ENCODE data around the gene AP3S2. TPM values are rescaled to one million over a fixed set of nuclear protein-coding genes. Genes with fewer than 3 reads are reported as not detected.
A peak's percentile ranks its signal among the peaks of the same experiment; 100 is the strongest.

Gene AP3S2
- total and polyA plus RNA-seq, 7 donors, result 18.0 to 74.3 (median 44.7) TPM

DNA sequence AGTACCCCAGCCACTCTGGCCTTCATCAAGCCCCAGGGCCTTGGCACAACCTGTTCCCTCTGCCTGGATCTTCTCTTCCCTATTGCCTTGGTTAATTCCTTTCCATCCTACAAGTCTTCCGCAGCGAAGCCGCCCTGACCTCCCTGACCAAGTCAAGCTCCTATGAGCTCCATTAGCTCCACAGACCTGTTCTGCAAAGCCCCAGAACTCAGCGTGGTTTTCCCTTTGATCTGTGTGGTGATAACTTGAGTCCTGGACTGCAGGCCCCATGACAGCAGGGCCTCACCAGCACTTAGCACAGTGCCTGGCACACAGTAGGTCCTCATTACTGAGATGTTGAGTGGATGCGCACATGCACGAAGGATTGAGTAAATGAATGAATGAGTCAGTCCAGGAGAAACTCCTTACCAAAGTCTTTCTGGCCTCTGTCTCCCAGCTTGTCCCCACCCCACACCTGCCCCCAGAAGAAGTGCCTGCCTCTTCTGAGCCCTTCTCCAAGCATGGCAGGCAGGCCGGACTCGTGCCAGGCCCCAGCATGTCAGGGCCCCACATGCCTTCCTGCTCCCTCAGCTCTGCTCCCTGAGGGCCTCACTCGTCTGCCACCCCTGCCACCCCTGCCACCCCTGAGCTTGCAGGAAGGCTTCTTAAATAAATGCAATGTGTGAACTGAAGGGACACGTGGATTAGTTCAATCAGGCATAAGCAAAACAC is 85.5 kb downstream of the AP3S2 start:
- no peaks in the 10 kb centered on the region for H3K36me3 ChIP-seq (ENCODE audit: insufficient read depth in 1 of 2, low read depth in 1 of 2)
- no peak overlapping the region for H3K27ac ChIP-seq
- intact Hi-C loops (cut with DNase I), result no loop called here
- ATAC-seq (no peak), DNase-seq (peak in 1 of 2 donors; percentile 30)
- no peaks in the 10 kb centered on the region for H3K9me3 ChIP-seq
- H3K4me1 ChIP-seq, result no peaks in the 10 kb centered on the region
- TF ChIP-seq, protein P1, sequence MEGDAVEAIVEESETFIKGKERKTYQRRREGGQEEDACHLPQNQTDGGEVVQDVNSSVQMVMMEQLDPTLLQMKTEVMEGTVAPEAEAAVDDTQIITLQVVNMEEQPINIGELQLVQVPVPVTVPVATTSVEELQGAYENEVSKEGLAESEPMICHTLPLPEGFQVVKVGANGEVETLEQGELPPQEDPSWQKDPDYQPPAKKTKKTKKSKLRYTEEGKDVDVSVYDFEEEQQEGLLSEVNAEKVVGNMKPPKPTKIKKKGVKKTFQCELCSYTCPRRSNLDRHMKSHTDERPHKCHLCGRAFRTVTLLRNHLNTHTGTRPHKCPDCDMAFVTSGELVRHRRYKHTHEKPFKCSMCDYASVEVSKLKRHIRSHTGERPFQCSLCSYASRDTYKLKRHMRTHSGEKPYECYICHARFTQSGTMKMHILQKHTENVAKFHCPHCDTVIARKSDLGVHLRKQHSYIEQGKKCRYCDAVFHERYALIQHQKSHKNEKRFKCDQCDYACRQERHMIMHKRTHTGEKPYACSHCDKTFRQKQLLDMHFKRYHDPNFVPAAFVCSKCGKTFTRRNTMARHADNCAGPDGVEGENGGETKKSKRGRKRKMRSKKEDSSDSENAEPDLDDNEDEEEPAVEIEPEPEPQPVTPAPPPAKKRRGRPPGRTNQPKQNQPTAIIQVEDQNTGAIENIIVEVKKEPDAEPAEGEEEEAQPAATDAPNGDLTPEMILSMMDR (IDR thresholded peaks at IDR 0.05), result no peak
- 90 to 95% (median 91%) methylated on average over 10 of the region's 10 CpGs for WGBS, 3 donors
- peaks cover 0 to 4% (median 0%) of the 10 kb centered on the region in 3 donors for H3K27me3 ChIP-seq (ENCODE audit: insufficient read depth in 3 of 3, low read length in 2 of 3)
- no peak overlapping the region for H3K4me3 ChIP-seq

DNA sequence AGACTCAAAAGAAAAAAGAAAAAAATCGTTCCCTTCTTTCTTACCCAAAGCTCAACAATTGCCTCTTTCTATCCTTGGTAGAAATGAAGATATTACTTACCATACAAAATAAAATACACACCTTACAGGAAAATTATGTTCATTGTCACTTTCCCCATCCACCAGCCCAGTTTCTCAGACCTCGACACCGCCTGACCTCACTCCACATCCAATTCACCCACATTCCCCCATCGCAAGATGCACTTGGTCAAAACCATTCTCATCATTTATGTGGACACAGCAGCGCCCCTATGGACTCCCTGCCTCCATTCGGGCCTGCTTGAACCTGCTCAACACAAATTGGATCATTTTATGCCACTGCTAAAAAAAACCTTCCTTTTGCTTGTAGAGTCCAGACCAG is 86.1 kb downstream of the AP3S2 start:
- WGBS, 3 donors, result 88 to 93% (median 92%) methylated on average over 6 of the region's 6 CpGs
- H3K36me3 ChIP-seq (ENCODE audit: insufficient read depth in 1 of 2, low read depth in 1 of 2), result no peaks in the 10 kb centered on the region
- ATAC-seq (no peak), DNase-seq (no peak)
- no peak overlapping the region for H3K4me3 ChIP-seq
- no peaks in the 10 kb centered on the region for H3K9me3 ChIP-seq
- intact Hi-C loops (cut with DNase I), result no loop called here
- H3K27ac ChIP-seq, result no peak overlapping the region
- H3K27me3 ChIP-seq (ENCODE audit: insufficient read depth in 3 of 3, low read length in 2 of 3), result no peaks in the 10 kb centered on the region
- TF ChIP-seq, protein P1 (IDR thresholded peaks at IDR 0.05), result no peak
- no peaks in the 10 kb centered on the region for H3K4me1 ChIP-seq

DNA sequence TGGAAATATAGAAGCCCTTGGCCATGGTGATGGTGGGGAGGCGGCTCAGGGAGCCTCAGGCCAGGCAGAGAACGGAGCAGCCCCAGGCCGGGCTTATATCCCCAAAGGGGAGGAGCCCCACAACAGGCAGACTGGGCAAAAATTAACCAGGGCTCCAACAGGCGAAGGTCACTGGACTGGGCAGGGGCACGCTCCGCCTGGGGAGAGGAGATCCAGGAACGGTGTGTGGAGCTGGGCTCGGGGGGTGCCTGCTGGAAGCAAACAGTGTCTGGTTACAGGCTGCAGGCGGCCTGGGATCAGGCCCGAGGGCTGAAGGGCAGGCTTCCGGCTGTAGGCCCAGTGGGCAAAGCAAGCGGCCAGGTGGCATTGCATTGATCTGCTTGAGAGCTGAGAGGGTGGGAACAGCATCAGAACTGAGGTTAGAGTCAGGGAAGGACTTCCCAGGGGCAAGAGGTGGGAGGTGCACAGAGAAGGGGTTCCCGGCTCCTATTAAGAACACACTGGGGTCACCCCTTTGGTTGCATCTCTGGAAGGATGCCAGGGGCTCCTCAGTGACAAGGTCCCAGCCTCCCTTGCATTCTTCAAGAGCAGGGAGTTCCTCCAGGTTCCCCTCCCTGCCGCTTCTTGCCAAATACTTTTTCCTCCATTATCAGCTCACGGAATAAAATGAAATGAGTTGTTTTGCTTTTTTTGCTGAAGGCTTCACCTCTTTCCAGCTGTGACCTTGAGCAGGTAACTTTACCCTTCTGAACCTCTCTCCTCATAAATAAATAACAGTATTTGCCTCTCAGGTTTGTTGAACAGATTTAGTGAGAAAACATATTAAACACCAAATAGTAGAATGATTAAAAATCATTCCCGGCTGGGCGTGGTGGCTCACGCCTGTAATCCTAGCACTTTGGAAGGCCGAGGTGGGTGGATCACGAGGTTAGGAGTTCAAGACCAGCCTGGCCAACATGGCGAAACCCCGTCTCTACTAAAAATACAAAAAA is 86.9 kb downstream of the AP3S2 start:
- TF ChIP-seq, protein P1 (IDR thresholded peaks at IDR 0.05), result no peak
- H3K4me3 ChIP-seq, result no peak overlapping the region
- H3K36me3 ChIP-seq (ENCODE audit: insufficient read depth in 1 of 2, low read depth in 1 of 2), result no peaks in the 10 kb centered on the region
- no peaks in the 10 kb centered on the region for H3K27me3 ChIP-seq (ENCODE audit: insufficient read depth in 3 of 3, low read length in 2 of 3)
- H3K9me3 ChIP-seq, result no peaks in the 10 kb centered on the region
- intact Hi-C loops (cut with DNase I), result no loop called here
- DNase-seq (peak in 1 of 2 donors; percentile 38), ATAC-seq (no peak)
- 67 to 78% (median 68%) methylated on average over 22 of the region's 22 CpGs for WGBS, 3 donors
- H3K27ac ChIP-seq, result no peak overlapping the region
- H3K4me1 ChIP-seq, result no peaks in the 10 kb centered on the region

DNA sequence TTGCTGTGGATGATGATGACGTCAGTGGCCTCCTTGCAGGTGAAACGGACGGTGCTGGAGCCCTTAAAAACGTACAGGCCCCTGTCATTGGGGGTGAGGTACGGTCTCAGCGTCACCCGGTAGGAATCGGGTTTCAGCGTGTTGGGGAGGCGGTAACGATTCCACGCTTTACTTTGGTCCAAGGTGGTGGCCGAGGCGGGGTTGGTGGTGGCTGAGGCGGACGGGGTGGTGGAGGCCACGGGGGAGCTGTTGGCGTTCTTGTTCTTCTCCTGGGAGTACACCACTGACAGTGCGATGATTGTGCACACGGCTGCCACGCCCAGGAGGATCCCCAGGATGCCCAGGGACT is 87.6 kb downstream of the AP3S2 start:
- no peaks in the 10 kb centered on the region for H3K4me1 ChIP-seq
- ATAC-seq (no peak), DNase-seq (peak in 1 of 2 donors; percentile 43)
- H3K4me3 ChIP-seq, result no peak overlapping the region
- TF ChIP-seq, protein P1 (IDR thresholded peaks at IDR 0.05), result no peak
- H3K27me3 ChIP-seq (ENCODE audit: insufficient read depth in 3 of 3, low read length in 2 of 3), result no peaks in the 10 kb centered on the region
- no peak overlapping the region for H3K27ac ChIP-seq
- H3K36me3 ChIP-seq (ENCODE audit: insufficient read depth in 1 of 2, low read depth in 1 of 2), result no peaks in the 10 kb centered on the region
- WGBS, 3 donors, result 70 to 76% (median 73%) methylated on average over 21 of the region's 21 CpGs
- intact Hi-C loops (cut with DNase I), result no loop called here
- no peaks in the 10 kb centered on the region for H3K9me3 ChIP-seq

Data from psoas muscle (tissue), 8 donors.